GM12891 (cell line): ENCODE results near the gene EXOC4.

Experiments
- POLR2A ChIP-seq: IDR thresholded peaks from 2 replicates; pipeline ENCODE4 v1.6.1; 2011; ENCODE audit warnings: low read depth, low read length, control low read depth
- POLR2AphosphoS5 ChIP-seq: IDR thresholded peaks from 2 replicates; pipeline ENCODE4 v1.6.1; 2011; ENCODE audit warnings: low read depth, low read length, control low read depth
- POU2F2 ChIP-seq: IDR thresholded peaks from 2 replicates; pipeline ENCODE4 v1.6.1; 2011; ENCODE audit warnings: low read depth, mild to moderate bottlenecking, control low read depth, low read length, moderate library complexity
- SPI1 ChIP-seq: IDR thresholded peaks from 2 replicates; pipeline ENCODE4 v1.6.1; 2011; ENCODE audit warnings: low read depth, low read length, control low read depth
- TAF1 ChIP-seq: IDR thresholded peaks from 2 replicates; pipeline ENCODE4 v1.6.1; 2011; ENCODE audit warnings: low read depth, low read length, control low read depth

- no peak for TF ChIP-seq POLR2AphosphoS5
- no peak for TF ChIP-seq POLR2A
- TF ChIP-seq TAF1, result no peak
- TF ChIP-seq SPI1, result no peak
- no peak for TF ChIP-seq POU2F2
Measured at GRCh38 chr7:134085311-134085710, 832.4 kb downstream of the EXOC4 start.
